Measurements from ENCODE around the gene C2orf81.

GRCh38 chr2:74423231-74424095 lies 2.0 kb upstream of the C2orf81 start:
- TF ChIP-seq CTCF (IDR thresholded peaks at IDR 0.05; ENCODE audit: low read depth, low read length) (no peak), EZH2phosphoT487 (IDR thresholded peaks at IDR 0.05; ENCODE audit: low read depth) (no peak)

All from OCI-LY3 (cell line).